K562 (cell line): ENCODE results near the gene ACOD1. TPM values are rescaled to one million over a fixed set of nuclear protein-coding genes. Genes with fewer than 3 reads are reported as not detected.

Experiments
- REST ChIP-seq, 2 experiments: fragments of 450-650 bp; formaldehyde crosslinking in 1 of 2; IDR thresholded peaks; 2 replicates each; pipeline versions ENCODE4 v1.4.0 to v1.6.1; 2014 to 2020; ENCODE audit warnings: mild to moderate bottlenecking in 2 of 2, borderline replicate concordance in 1 of 2, low read depth in 1 of 2
- polyA plus RNA-seq, 8 experiments: library from polyadenylated mRNA; depleted of rRNA in 4 of 8; stranded (reverse) in 5 of 8; unstranded in 3 of 8; fragments of >200 nt; fragmentation: Nextera tagmentation in 2 of 8; fragmentation: Illumina TruSeq in 1 of 8; extraction: Ambion mirVana in 2 of 8; extraction: Trizol in 1 of 8; gene quantifications; 2 replicates each; pipeline versions ENCODE4 v1.2.1 to v1.2.3, GENCODE V29; 2011 to 2014; ENCODE audit warnings: inconsistent platforms in 1 of 8, missing spikeins in 1 of 8
- total RNA-seq, 7 experiments: library from RNA; depleted of rRNA in 6 of 7; stranded (reverse); fragments of >200 nt in 6 of 7; fragmentation: Illumina TruSeq in 2 of 7; extraction: Trizol in 2 of 7; gene quantifications; 2 replicates each; pipeline versions ENCODE4 v1.2.1 to v1.2.3, GENCODE V29; 2011 to 2021; ENCODE audit warnings: low replicate concordance in 1 of 7
- TF ChIP-seq, protein P1 (sequence below): fragments of 450-650 bp; IDR thresholded peaks from 2 replicates; pipeline ENCODE4 v1.6.1; 2016; ENCODE audit warnings: mild to moderate bottlenecking, moderate library complexity
- TF ChIP-seq, protein P2 (sequence below): fragments of 250-450 bp; sonication (Bioruptor Pico); IDR thresholded peaks from 2 replicates; pipeline ENCODE4 v1.9.0; 2021; ENCODE audit warnings: mild to moderate bottlenecking, inconsistent platforms

ACOD1 gene
- total and polyA plus RNA-seq, 9 of the 15 experiments (the other 6 are each of a cell fraction or from before 2014, with no cell fraction given) = not detected

- TF ChIP-seq, protein P1, sequence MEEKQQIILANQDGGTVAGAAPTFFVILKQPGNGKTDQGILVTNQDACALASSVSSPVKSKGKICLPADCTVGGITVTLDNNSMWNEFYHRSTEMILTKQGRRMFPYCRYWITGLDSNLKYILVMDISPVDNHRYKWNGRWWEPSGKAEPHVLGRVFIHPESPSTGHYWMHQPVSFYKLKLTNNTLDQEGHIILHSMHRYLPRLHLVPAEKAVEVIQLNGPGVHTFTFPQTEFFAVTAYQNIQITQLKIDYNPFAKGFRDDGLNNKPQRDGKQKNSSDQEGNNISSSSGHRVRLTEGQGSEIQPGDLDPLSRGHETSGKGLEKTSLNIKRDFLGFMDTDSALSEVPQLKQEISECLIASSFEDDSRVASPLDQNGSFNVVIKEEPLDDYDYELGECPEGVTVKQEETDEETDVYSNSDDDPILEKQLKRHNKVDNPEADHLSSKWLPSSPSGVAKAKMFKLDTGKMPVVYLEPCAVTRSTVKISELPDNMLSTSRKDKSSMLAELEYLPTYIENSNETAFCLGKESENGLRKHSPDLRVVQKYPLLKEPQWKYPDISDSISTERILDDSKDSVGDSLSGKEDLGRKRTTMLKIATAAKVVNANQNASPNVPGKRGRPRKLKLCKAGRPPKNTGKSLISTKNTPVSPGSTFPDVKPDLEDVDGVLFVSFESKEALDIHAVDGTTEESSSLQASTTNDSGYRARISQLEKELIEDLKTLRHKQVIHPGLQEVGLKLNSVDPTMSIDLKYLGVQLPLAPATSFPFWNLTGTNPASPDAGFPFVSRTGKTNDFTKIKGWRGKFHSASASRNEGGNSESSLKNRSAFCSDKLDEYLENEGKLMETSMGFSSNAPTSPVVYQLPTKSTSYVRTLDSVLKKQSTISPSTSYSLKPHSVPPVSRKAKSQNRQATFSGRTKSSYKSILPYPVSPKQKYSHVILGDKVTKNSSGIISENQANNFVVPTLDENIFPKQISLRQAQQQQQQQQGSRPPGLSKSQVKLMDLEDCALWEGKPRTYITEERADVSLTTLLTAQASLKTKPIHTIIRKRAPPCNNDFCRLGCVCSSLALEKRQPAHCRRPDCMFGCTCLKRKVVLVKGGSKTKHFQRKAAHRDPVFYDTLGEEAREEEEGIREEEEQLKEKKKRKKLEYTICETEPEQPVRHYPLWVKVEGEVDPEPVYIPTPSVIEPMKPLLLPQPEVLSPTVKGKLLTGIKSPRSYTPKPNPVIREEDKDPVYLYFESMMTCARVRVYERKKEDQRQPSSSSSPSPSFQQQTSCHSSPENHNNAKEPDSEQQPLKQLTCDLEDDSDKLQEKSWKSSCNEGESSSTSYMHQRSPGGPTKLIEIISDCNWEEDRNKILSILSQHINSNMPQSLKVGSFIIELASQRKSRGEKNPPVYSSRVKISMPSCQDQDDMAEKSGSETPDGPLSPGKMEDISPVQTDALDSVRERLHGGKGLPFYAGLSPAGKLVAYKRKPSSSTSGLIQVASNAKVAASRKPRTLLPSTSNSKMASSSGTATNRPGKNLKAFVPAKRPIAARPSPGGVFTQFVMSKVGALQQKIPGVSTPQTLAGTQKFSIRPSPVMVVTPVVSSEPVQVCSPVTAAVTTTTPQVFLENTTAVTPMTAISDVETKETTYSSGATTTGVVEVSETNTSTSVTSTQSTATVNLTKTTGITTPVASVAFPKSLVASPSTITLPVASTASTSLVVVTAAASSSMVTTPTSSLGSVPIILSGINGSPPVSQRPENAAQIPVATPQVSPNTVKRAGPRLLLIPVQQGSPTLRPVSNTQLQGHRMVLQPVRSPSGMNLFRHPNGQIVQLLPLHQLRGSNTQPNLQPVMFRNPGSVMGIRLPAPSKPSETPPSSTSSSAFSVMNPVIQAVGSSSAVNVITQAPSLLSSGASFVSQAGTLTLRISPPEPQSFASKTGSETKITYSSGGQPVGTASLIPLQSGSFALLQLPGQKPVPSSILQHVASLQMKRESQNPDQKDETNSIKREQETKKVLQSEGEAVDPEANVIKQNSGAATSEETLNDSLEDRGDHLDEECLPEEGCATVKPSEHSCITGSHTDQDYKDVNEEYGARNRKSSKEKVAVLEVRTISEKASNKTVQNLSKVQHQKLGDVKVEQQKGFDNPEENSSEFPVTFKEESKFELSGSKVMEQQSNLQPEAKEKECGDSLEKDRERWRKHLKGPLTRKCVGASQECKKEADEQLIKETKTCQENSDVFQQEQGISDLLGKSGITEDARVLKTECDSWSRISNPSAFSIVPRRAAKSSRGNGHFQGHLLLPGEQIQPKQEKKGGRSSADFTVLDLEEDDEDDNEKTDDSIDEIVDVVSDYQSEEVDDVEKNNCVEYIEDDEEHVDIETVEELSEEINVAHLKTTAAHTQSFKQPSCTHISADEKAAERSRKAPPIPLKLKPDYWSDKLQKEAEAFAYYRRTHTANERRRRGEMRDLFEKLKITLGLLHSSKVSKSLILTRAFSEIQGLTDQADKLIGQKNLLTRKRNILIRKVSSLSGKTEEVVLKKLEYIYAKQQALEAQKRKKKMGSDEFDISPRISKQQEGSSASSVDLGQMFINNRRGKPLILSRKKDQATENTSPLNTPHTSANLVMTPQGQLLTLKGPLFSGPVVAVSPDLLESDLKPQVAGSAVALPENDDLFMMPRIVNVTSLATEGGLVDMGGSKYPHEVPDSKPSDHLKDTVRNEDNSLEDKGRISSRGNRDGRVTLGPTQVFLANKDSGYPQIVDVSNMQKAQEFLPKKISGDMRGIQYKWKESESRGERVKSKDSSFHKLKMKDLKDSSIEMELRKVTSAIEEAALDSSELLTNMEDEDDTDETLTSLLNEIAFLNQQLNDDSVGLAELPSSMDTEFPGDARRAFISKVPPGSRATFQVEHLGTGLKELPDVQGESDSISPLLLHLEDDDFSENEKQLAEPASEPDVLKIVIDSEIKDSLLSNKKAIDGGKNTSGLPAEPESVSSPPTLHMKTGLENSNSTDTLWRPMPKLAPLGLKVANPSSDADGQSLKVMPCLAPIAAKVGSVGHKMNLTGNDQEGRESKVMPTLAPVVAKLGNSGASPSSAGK = no peak
- peak; percentile 43; the same call in 1 of the 2 replicates for TF ChIP-seq REST (IDR thresholded peaks at IDR 0.05; ENCODE audit: borderline replicate concordance)
- no peak for TF ChIP-seq REST (CRISPR knock-in tag; IDR thresholded peaks at IDR 0.05; ENCODE audit: low read depth)
- TF ChIP-seq, protein P2, sequence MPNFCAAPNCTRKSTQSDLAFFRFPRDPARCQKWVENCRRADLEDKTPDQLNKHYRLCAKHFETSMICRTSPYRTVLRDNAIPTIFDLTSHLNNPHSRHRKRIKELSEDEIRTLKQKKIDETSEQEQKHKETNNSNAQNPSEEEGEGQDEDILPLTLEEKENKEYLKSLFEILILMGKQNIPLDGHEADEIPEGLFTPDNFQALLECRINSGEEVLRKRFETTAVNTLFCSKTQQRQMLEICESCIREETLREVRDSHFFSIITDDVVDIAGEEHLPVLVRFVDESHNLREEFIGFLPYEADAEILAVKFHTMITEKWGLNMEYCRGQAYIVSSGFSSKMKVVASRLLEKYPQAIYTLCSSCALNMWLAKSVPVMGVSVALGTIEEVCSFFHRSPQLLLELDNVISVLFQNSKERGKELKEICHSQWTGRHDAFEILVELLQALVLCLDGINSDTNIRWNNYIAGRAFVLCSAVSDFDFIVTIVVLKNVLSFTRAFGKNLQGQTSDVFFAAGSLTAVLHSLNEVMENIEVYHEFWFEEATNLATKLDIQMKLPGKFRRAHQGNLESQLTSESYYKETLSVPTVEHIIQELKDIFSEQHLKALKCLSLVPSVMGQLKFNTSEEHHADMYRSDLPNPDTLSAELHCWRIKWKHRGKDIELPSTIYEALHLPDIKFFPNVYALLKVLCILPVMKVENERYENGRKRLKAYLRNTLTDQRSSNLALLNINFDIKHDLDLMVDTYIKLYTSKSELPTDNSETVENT (CRISPR knock-in tag) = no peak
Observed at GRCh38 chr13:76980075-76980718, 31.9 kb downstream of the ACOD1 start (continued).
